Measurements from ENCODE around the gene PYGM. TPM values are rescaled to one million over a fixed set of nuclear protein-coding genes. Genes with fewer than 3 reads are reported as not detected.

PYGM gene
- total RNA-seq, 2 experiments from 2014 or later = 3.8 to 7.2 TPM

DNA sequence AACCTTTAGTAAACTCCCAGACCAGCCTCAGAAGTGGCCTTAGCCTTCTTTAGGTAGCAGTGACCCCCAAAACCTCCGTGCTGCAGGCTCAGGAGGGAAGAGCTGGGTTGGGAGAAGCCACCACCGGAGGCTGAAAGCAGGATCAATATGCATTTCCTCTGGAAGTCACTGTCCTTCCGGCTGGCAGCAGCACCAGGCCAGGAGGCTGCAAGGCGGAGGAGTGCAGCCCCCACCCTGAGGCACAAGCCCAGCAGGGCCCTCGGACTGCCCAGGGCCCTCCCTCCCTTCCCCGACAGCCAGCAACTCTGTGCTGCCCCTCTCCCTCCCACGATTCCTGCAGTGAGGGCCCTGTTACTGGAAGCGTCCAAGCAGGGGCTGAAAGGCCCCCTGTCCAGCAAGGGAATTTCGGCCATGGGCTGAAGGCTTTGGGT is 33.5 kb downstream of the PYGM start:
- Mint-ChIP-seq H3K4me3 (no peak overlapping the region), H3K27ac (no peak overlapping the region), H3K27me3 (peaks cover 13% of the 10 kb centered on the region), H3K9me3 (no peaks in the 10 kb centered on the region), H3K4me1 (peaks cover 13% of the 10 kb centered on the region), H3K36me3 (peaks cover 12% of the 10 kb centered on the region)
- POLR2A ChIA-PET = no interaction called here
- DNase-seq (no peak), ATAC-seq (ENCODE audit: low read depth) (no peak)

DNA sequence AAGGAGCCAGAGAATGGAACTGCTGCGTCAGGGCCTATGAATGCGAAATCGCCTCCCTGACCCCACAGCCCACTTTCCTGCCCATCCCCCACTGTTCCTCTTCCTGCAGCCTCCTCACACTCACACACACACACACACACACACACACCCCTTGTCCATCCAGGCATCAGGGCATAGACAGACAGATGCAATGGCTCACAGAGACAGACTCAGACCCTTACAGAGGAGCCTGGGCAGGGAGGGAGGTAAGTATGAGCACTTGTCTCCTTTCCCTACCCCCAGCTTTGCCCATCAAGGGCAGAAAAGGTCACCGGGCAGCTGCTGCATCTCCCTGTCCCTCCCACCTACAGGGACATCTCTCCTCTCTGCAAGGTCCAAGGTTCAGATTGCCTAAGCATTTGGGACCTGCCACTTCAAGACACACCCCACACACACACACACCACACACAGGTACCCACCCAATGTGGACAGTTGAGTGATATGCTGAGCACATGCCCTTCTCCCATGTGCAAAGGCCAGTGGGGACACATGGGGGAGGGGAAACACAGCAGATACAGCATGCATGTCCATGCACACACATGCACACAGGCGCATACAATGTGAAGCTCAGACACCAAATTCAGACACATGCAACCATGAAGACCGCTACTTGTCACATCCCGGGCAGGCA is 34.8 kb downstream of the PYGM start:
- ATAC-seq (ENCODE audit: low read depth) = no peak
- Mint-ChIP-seq H3K27me3 (peaks cover 23% of the 10 kb centered on the region), H3K4me3 (no peak overlapping the region), H3K4me1 (peaks cover 13% of the 10 kb centered on the region), H3K27ac (no peak overlapping the region), H3K36me3 (peaks cover 9% of the 10 kb centered on the region), H3K9me3 (no peaks in the 10 kb centered on the region)
- DNase-seq = no peak
- POLR2A ChIA-PET = no interaction called here

DNA sequence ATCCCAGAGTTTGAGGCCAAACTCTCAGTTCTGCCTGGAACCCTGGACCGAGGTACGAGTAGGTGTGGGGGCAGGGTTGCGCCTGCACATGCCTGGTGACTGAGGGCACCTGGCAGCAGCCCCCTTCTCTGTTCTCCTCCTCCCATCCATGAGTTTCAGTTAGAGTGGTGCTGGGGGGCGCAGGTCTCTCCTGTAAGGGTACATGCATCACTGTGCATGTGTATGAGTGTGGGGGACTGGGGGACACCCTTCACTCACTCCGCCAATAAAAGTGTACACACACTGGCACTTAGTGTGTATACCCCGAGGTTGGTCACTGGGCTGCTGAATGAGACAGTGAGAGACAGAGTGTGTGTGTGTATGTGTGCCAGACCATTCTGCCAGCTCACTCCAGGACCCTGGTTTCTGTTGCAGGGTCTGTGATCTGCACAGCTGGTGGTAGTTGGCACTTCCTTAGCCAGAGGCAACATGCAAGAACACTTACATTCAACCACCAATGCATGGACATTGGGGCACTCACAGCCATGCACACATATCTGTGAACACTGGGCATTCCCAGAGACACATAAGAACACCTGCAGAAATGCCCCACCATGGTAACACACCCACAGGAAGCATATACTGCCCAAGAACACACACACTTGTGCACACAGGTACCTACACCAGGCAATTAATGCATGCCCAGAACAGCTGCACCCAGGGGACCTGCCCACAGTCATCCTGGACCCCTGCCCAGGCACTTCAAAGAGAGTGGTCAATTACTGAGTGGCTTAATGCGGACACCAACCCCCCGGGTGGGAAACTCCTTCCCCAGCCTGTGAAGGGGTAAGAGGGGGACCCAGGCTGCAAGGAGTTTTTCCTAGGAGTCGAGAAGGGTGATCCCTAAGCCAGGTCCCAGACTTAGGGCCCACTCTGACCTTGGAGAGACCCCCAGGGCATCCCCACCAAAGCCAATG is 35.6 kb downstream of the PYGM start:
- ATAC-seq (ENCODE audit: low read depth) (no peak), DNase-seq (peak; percentile 30)
- Mint-ChIP-seq H3K36me3 (peaks cover 7% of the 10 kb centered on the region), H3K4me1 (peaks cover 13% of the 10 kb centered on the region), H3K27me3 (peaks cover 24% of the 10 kb centered on the region), H3K9me3 (no peaks in the 10 kb centered on the region), H3K4me3 (peak overlapping the region; percentile 62), H3K27ac (peak overlapping the region; percentile 56)
- POLR2A ChIA-PET = no interaction called here

DNA sequence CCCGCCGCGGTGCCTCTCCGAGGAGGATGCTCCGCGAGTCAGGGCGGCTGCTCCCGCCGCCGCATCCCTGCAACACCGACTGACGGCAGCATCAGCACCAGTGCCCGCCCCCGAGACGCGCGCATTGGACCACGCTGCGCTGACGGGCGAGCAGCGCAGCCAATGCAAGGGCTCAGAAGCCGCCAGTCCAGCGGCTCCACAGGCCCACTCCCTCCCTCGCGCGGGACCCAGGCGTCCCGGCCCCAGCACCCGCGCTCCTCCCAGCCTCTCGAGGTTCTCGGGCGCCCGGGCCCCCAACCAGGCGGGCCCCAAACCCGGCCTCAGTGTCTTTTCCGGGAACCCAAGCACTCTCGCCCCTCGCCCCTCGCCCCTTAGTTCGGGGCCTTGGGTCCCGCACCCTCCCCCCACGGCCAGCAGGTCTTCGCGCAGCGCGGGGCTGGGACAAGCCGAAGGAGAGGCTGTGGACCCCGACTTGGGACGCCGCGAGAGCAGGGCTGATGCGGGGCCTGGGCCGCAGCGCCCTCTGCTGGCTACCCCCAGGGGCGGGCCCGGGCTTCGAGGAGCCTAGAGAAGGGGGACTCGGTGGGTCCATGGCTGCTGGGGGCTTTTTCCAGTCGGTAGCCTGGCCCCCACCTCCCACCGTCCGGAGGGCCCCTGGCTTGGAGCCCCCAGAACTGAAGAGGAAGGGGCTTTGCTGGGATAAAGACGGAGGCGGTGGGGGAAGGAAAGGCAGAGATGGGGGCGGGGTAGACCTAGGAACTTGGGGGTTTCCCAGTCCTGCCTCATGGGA is 36.5 kb downstream of the PYGM start, which contains the start of gene NRXN2:
Gene NRXN2, minus strand, starts transcription at position 81 of the 790 bp plus-strand sequence. CDS start 9,498 bp downstream, outside the sequence.
- Mint-ChIP-seq H3K27ac (peak within 1 kb of the TSS; percentile 56), H3K9me3 (no peaks in the 10 kb centered on the region), H3K27me3 (peaks cover 28% of the 10 kb centered on the region), H3K4me1 (peaks cover 13% of the 10 kb centered on the region), H3K4me3 (peak within 1 kb of the TSS; percentile 62), H3K36me3 (peaks cover 1% of the 10 kb centered on the region)
- DNase-seq (peak; percentile 90), ATAC-seq (ENCODE audit: low read depth) (peak; percentile 99)
- POLR2A ChIA-PET = no interaction called here

DNA sequence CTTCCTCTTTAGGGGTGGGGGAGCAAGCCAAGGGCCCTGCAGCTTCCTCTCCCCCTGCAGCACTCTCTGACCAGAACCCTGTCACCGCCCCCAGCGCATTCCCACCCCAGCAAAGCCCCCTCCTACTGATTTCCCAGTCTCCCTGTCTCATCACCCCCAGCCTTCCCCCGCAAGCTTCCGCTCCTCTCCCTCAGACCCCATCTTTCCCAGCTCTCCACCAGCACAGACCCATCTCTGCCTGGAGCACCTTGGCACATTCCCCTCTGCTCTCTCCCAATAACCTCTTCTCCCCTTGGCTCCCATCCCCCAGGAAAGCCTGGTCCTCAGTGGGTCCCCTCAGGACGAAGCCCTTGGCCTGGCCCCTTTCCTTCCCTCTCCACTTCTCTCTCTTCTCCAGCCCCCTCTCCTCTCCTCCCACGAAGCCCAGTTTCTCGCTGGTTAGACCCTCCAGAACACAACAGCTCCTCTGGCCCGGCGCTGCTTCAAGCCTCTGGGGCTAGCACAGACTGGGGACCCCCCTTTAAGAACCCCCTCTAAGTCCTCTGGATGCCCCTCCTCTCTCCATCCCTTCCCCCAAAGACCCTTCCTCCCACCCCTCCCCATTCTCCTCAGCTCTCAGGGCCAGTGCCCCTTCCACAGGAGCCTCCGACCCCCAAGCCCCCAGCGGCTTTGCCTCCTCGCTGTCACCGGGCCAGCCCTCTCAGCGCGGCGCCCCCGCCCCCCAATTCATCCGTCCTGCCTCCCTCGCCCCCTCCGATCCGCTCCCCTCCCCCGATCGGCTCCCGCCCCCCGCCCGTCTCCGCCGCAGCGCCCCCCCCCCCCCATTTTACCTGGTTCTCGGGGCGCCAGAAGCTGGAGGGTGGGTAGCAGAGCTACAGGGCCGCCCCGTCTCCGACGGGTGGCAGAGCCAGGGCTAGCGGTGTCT is 37.4 kb downstream of the PYGM start:
- Mint-ChIP-seq H3K9me3 (no peaks in the 10 kb centered on the region), H3K27me3 (peaks cover 30% of the 10 kb centered on the region), H3K4me1 (peaks cover 13% of the 10 kb centered on the region), H3K4me3 (no peak overlapping the region), H3K27ac (no peak overlapping the region), H3K36me3 (peaks cover 1% of the 10 kb centered on the region)
- no peak for DNase-seq
- POLR2A ChIA-PET = interaction anchor here (0.9 to 1.0 kb wide), 2 partner anchors 17 to 34 kb away, joined by 4 to 5 read pairs; no protein-coding TSS in a partner anchor
- no peak for ATAC-seq (ENCODE audit: low read depth)

DNA sequence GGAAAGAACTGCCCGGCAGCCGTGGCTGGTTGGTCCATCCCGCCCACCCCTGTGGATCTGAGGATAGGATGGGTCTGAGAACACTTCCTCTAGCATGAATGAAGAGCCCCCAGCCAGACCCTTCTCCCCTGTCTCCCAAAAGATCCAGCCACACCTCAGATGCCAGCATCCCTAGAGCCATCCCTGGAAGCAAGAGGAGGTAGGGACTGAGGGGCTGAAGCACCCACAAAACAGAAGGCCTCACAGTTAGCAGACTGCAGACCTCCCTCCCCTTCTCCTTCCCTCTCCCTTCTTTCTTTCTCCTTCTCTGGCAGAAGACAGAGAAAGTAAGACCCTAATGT is 38.4 kb downstream of the PYGM start:
- DNase-seq (no peak), ATAC-seq (ENCODE audit: low read depth) (no peak)
- POLR2A ChIA-PET = no interaction called here
- no peak overlapping the region for H3K4me3 Mint-ChIP-seq
- peaks cover 14% of the 10 kb centered on the region for H3K4me1 Mint-ChIP-seq
- H3K27ac Mint-ChIP-seq = no peak overlapping the region
- H3K36me3 Mint-ChIP-seq = peaks cover 1% of the 10 kb centered on the region
- H3K9me3 Mint-ChIP-seq = no peaks in the 10 kb centered on the region
- peaks cover 40% of the 10 kb centered on the region for H3K27me3 Mint-ChIP-seq

DNA sequence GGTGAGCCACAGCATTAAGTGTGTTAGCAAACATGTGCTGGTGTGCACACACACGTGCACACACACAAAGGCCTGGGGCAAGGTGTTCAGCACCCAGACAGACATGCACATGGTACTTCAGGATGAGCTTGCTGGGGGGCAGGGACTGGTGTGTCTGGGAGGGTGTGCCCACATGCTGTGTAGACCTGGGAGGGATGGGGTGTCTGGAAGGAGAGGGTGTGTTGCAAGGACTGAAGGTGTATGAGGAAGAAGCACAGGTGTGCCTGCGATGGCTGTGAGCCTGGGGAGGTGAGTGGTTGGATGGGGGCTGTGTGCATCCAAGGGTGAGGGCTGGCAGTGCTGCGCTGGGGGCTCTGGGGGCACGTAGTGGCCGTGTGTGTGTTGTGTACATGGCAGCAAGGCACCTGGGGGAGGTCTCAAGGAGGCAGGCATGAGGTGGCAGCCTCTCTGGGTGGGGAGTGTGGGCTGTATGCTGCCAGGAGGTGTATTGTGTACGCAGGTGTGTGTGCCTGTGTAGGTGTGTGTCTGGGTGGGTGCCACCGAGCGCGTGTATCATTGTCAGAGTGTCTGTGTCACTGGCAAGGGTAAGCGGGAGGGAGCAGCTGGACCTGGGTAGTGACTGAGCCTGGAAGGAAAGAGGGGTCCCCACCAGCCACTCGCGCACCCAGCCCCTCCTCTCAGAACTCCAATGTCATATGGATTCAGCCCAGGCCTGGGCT is 39.0 kb downstream of the PYGM start:
- Mint-ChIP-seq H3K36me3 (peaks cover 1% of the 10 kb centered on the region), H3K4me1 (peaks cover 16% of the 10 kb centered on the region), H3K9me3 (no peaks in the 10 kb centered on the region), H3K27me3 (peaks cover 45% of the 10 kb centered on the region), H3K4me3 (no peak overlapping the region), H3K27ac (no peak overlapping the region)
- DNase-seq = no peak
- POLR2A ChIA-PET = no interaction called here
- ATAC-seq (ENCODE audit: low read depth) = no peak

DNA sequence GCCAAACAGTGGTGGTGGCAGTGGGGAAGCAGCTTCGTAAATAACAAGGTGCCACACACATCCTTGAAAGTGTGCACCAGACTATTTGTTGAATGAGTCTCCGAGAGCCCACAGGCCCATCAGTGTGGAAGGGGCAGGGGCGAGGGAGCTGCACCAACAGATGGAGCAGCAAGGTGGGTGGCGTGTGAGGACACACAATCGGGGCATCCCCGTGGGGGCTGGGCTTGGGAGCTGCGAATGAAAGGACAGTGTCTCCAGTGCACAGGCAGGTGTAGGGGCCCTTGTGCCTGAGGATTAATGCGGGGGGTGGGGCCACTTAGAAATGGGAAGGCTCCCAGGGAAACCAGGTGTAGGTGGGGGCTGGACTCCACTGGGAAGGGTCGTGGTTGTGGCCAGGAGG is 39.6 kb downstream of the PYGM start:
- no peak for DNase-seq
- H3K36me3 Mint-ChIP-seq = no peaks in the 10 kb centered on the region
- H3K4me1 Mint-ChIP-seq = peaks cover 12% of the 10 kb centered on the region
- H3K27me3 Mint-ChIP-seq = peaks cover 50% of the 10 kb centered on the region
- POLR2A ChIA-PET = no interaction called here
- no peak overlapping the region for H3K4me3 Mint-ChIP-seq
- ATAC-seq (ENCODE audit: low read depth) = no peak
- no peak overlapping the region for H3K27ac Mint-ChIP-seq
- no peaks in the 10 kb centered on the region for H3K9me3 Mint-ChIP-seq

DNA sequence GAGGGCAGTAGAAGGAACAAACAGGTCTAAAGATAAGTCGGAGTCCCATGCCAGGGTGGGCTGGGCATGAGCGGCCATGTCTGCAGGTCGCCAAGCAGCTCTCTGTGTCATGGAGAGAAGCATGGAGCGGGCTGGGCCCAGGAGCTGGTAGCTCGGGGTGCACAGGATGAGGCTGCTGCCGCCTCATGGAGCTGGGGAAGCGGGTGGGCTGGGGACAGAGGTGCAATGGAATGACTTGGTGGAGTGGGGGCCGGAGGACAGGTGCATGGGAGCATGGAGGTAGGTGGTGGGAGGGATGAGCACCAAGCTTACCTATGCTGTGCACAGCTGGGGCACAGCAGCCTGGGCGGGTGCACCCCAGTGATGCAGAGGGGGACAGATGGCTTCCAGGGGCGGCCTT is 40.4 kb downstream of the PYGM start:
- peaks cover 57% of the 10 kb centered on the region for H3K27me3 Mint-ChIP-seq

DNA sequence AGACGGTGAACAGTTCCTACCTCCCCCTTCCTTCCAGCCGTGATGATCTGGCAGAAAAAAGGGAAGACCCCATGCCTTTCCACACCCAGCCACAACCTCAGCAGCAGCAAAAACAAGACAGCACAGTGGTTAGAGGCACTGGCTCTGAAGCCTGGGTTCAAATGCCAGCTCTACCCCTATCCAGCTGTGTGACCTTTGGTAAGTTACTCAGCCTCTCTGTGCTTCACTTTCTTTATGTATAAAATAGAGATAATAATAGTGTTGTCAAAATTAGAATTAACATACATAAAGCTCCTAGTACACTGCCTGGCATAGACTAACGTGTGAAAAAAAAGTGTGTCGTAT is 41.0 kb downstream of the PYGM start:
- ATAC-seq (ENCODE audit: low read depth) (no peak), DNase-seq (no peak)
- POLR2A ChIA-PET = no interaction called here
- Mint-ChIP-seq H3K9me3 (no peaks in the 10 kb centered on the region), H3K27ac (no peak overlapping the region), H3K4me3 (no peak overlapping the region), H3K27me3 (peaks cover 64% of the 10 kb centered on the region), H3K36me3 (no peaks in the 10 kb centered on the region), H3K4me1 (peaks cover 3% of the 10 kb centered on the region)

More for the DNA sequence above, 40.4 kb downstream of the PYGM start:
- ATAC-seq (ENCODE audit: low read depth) = no peak
- no peak for DNase-seq
- Mint-ChIP-seq H3K27ac (no peak overlapping the region), H3K36me3 (no peaks in the 10 kb centered on the region), H3K4me1 (peaks cover 8% of the 10 kb centered on the region), H3K9me3 (no peaks in the 10 kb centered on the region), H3K4me3 (no peak overlapping the region)
- POLR2A ChIA-PET = no interaction called here

DNA sequence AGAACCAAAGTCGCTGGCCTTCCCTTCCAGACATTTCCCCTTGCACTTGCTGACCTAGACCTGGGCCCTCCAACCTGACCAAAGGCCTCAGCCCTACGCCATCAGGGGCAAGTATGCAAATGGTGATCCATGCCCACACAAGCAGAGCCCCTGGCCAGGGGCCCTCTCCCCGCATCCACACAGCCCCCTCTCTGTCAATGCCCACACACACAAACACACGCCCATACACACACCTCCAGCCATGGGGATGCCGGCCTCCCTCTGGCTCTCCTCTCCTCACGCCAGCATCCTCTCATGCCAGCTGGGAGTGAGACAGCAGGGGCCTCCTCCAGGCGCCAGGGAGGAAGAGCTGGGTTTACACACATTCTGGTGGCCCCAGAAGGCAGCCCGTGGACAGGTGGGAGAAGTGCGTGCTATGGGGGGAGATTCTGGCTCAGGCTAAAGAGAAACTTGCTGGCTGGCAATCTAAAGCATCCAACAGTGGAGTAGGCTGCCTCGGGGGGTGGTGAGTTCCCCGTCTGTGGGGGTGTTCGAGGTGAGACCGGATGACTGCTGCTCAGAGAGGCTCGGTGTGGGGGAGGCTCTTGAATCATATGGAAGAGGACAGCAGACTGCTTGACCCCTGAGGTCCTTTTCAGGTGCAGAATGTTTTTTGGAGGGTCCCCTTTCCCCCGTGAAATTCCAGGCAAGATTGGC is 41.5 kb downstream of the PYGM start:
- ATAC-seq (ENCODE audit: low read depth) (no peak), DNase-seq (no peak)
- no peaks in the 10 kb centered on the region for H3K9me3 Mint-ChIP-seq
- peaks cover 65% of the 10 kb centered on the region for H3K27me3 Mint-ChIP-seq
- no peak overlapping the region for H3K4me3 Mint-ChIP-seq
- peaks cover 3% of the 10 kb centered on the region for H3K4me1 Mint-ChIP-seq
- POLR2A ChIA-PET = no interaction called here
- H3K27ac Mint-ChIP-seq = no peak overlapping the region
- H3K36me3 Mint-ChIP-seq = no peaks in the 10 kb centered on the region

DNA sequence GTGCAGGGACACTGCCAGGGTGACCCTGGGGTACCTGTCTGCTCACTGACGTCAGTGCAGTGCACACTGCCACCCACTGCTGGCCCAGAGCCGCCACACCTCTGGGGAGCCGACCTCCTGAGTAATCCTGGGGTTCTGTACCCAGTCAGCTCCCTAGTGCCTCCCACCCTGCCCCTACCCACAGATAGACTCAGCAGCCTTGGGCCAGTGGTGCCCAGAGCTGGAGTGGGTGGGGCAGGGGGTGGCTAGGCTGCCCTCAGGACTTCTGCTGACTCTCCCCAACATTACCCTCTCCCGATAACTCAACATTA is 42.6 kb downstream of the PYGM start:
- POLR2A ChIA-PET = no interaction called here
- Mint-ChIP-seq H3K4me3 (no peak overlapping the region), H3K27me3 (peaks cover 65% of the 10 kb centered on the region), H3K4me1 (peaks cover 3% of the 10 kb centered on the region), H3K27ac (no peak overlapping the region), H3K9me3 (no peaks in the 10 kb centered on the region), H3K36me3 (no peaks in the 10 kb centered on the region)
- no peak for DNase-seq
- no peak for ATAC-seq (ENCODE audit: low read depth)
